MCF 10A (cell line): ENCODE data around the gene ANKRD61. TPM values are rescaled to one million over a fixed set of nuclear protein-coding genes. Genes with fewer than 3 reads are reported as not detected.
"Not testable (repeated sequence)": the region's sequence is repeated elsewhere in the genome, so short reads cannot be mapped to it uniquely, and the experiment has no call there.

Experiments used
- BruUV-seq: library from RNA; stranded (reverse); fragments of 400-500 nt; replicated peaks from 2 replicates; lab custom pipeline; 2021; lab: Mats Ljungman, UMichigan
- CTCF ChIA-PET: fragments of 300-600 bp; sonication (Branson Sonifier 250); formaldehyde crosslinking; extraction: SDS; loops from one replicate; lab custom pipeline; 2021; ENCODE audit warnings: antibody characterized with exemption, inconsistent platforms; lab: Yijun Ruan, JAX
- POLR2A ChIA-PET: fragments of 300-600, 350-650 bp; sonication (Branson Sonifier 250); formaldehyde crosslinking; extraction: SDS; loops from one replicate; lab custom pipeline; 2020; ENCODE audit warnings: antibody characterized with exemption, inconsistent platforms; lab: Yijun Ruan, JAX
- DNase-seq: peaks from one replicate; pipeline ENCODE4 v3.0.0-alpha.2; 2018; ENCODE audit not compliant: unreplicated experiment
- H3K27ac Mint-ChIP-seq: one replicate; pipeline ENCODE4 v1.8.0; 2022; ENCODE audit warnings: mild to moderate bottlenecking, low read depth, mixed read lengths; ENCODE audit not compliant: unreplicated experiment
- H3K27me3 Mint-ChIP-seq: one replicate; pipeline ENCODE4 v1.8.0; 2022; ENCODE audit warnings: mixed read lengths; ENCODE audit not compliant: insufficient read depth, unreplicated experiment
- H3K36me3 Mint-ChIP-seq: one replicate; pipeline ENCODE4 v1.8.0; 2022; ENCODE audit warnings: mild to moderate bottlenecking, moderate library complexity, mixed read lengths; ENCODE audit not compliant: insufficient read depth, unreplicated experiment
- H3K4me1 Mint-ChIP-seq: one replicate; pipeline ENCODE4 v1.8.0; 2022; ENCODE audit warnings: mixed read lengths; ENCODE audit not compliant: insufficient read depth, unreplicated experiment
- H3K4me3 Mint-ChIP-seq: one replicate; pipeline ENCODE4 v1.8.0; 2022; ENCODE audit warnings: mild to moderate bottlenecking, moderate library complexity, mixed read lengths; ENCODE audit not compliant: unreplicated experiment
- H3K9me3 Mint-ChIP-seq: one replicate; pipeline ENCODE4 v1.8.0; 2022; ENCODE audit warnings: mixed read lengths; ENCODE audit not compliant: unreplicated experiment
- CTCF ChIP-seq: fragments of 200-600 bp; IDR thresholded peaks from one replicate; pipeline ENCODE4 v1.8.0; 2022; ENCODE audit warnings: antibody characterized with exemption, mild to moderate bottlenecking; ENCODE audit not compliant: unreplicated experiment
- intact Hi-C: fragments of 100-400 bp; cut with micrococcal nuclease; formaldehyde crosslinking; loops from 2 replicates; pipeline ENCODE4 v1.14.1; 2022
- total RNA-seq: library from RNA; stranded (reverse); gene quantifications from 2 replicates; pipeline ENCODE4 v1.2.3, GENCODE V29; 2022

Gene ANKRD61
- total RNA-seq, 1 experiment from 2014 or later = not detected

DNA sequence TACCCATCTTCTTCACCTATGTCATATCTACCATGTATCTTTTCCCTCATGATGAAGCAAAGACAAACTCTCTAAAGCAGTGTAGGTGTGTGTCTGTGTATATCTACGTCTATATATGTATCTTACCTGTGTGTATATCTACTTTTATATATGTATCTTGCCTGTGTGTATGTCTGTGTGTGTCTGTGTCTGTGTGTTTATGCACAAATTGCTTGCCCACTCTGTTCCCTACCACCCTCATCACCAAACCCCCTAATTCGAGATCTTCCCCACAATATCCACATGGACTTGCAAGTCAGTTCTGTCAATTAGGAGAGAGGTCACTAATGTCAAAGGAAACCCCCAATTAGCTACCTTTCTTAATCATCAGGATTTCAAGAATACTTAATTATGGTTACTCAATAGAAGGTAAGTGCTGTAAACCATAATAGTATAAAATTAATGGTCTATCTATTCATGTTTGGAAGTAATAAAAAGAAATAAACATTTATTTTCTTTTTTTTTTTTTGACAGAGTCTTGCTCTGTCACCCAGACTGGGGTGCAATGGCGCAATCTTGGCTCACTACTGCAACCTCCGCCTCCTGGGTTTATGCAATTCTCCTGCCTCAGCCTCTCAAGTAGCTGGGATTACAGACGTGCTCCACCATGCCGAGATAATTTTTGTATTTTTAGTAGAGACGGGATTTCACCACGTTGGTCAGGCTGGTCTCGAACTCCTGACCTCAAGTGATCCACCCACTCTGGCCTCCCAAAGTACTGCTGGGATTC, 43.6 kb downstream of the ANKRD61 start:
- ChIA-PET POLR2A (interaction anchor here (3.2 kb wide), 1 partner anchor 8 kb away, joined by 10 read pairs; no protein-coding TSS in a partner anchor), CTCF (interaction anchor here (0.6 to 0.7 kb wide), 2 partner anchors 14 to 49 kb away, joined by 3 read pairs; no protein-coding TSS in a partner anchor)
- intact Hi-C loops = no loop called here
- peaks cover 8% of the 10 kb centered on the region for H3K4me1 Mint-ChIP-seq
- peak; percentile 64 for DNase-seq
- H3K4me3 Mint-ChIP-seq = no peak overlapping the region
- H3K36me3 Mint-ChIP-seq = peaks cover 5% of the 10 kb centered on the region
- H3K9me3 Mint-ChIP-seq = no peaks in the 10 kb centered on the region
- no peak for TF ChIP-seq CTCF
- no TSS peak for BruUV-seq
- H3K27ac Mint-ChIP-seq = no peak overlapping the region
- H3K27me3 Mint-ChIP-seq = no peaks in the 10 kb centered on the region

- no peaks in the 10 kb centered on the region for H3K27me3 Mint-ChIP-seq
- no peak for DNase-seq
- TF ChIP-seq CTCF = no peak
- H3K9me3 Mint-ChIP-seq = no peaks in the 10 kb centered on the region
- no peak overlapping the region for H3K4me3 Mint-ChIP-seq
- peaks cover 8% of the 10 kb centered on the region for H3K4me1 Mint-ChIP-seq
- intact Hi-C loops = no loop called here
- ChIA-PET POLR2A (no interaction called here), CTCF (no interaction called here)
- no peak overlapping the region for H3K27ac Mint-ChIP-seq
- no TSS peak for BruUV-seq
- peaks cover 5% of the 10 kb centered on the region for H3K36me3 Mint-ChIP-seq
Measured at GRCh38 chr7:6078548-6078947, 47.4 kb downstream of the ANKRD61 start.

DNA sequence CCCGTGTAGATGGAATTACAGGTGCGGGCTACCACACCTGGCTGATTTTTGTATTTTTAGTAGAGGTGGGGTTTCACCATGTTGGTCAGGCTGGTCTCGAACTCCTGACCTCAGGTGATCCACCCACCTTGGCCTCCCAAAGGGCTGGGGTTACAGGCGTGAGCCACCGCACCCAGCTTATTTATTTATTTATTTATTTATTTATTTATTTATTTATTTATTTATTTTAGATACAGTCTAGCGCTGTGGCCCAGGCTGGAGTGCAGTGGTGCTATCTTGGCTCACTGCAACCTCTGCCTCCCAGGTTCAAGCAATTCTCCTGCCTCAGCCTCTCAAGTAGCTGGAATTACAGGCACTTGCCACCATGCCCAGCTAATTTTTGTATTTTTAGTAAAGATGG, 51.9 kb downstream of the ANKRD61 start:
- H3K9me3 Mint-ChIP-seq, H3K27me3 Mint-ChIP-seq, H3K36me3 Mint-ChIP-seq, H3K4me1 Mint-ChIP-seq, DNase-seq, H3K27ac Mint-ChIP-seq, intact Hi-C loops, BruUV-seq, H3K4me3 Mint-ChIP-seq: not testable (repeated sequence)
- ChIA-PET POLR2A (interaction anchor here (1.1 kb wide), 1 partner anchor 16 kb away, joined by 3 read pairs; no protein-coding TSS in a partner anchor), CTCF (interaction anchor here (0.6 kb wide), 1 partner anchor 197 kb away, joined by 3 read pairs; no protein-coding TSS in a partner anchor)

Other genes with a start within 250 kb of the ANKRD61 start
- 26.4 and 31.0 TPM in 2 replicates for gene RNF216, start 249.7 kb upstream of the ANKRD61 start, total RNA-seq
- not detected in 2 replicates for gene OCM, start 150.6 kb upstream of the ANKRD61 start, total RNA-seq
- gene CCZ1, start 132.6 kb upstream of the ANKRD61 start, total RNA-seq = 86.3 and 92.6 TPM in 2 replicates
- 0.10 and 0.84 TPM in 2 replicates for gene RSPH10B, start 60.7 kb upstream of the ANKRD61 start, total RNA-seq
- 18.9 and 20.5 TPM in 2 replicates for gene PMS2, start 22.3 kb upstream of the ANKRD61 start, total RNA-seq
- gene AIMP2, start 22.1 kb upstream of the ANKRD61 start, total RNA-seq = 72.6 and 113 TPM in 2 replicates
- gene EIF2AK1, start 27.8 kb downstream of the ANKRD61 start, total RNA-seq = 92.1 and 107 TPM in 2 replicates
- 10.0 and 11.6 TPM in 2 replicates for gene USP42, start 73.6 kb downstream of the ANKRD61 start, total RNA-seq
- gene CYTH3, start 241.2 kb downstream of the ANKRD61 start, total RNA-seq = 19.3 and 23.5 TPM in 2 replicates